K562 (cell line): ENCODE data around the gene IRF4. TPM values are rescaled to one million over a fixed set of nuclear protein-coding genes. Genes with fewer than 3 reads are reported as not detected.
A peak's percentile ranks its signal among the peaks of the same experiment; 100 is the strongest.

Source experiments
- ATAC-seq: fragments of 200-7000 bp; cut with Tn5 transposase; 3 replicates; pipeline ENCODE4 v1.9.1; 2020; ENCODE audit warnings: moderate library complexity
- BruUV-seq: library from RNA; stranded (reverse); fragments of 400-500 nt; replicated peaks from 2 replicates; lab custom pipeline; 2021; lab: Mats Ljungman, UMichigan
- CTCF ChIA-PET: fragments of 300-600 bp; formaldehyde crosslinking; extraction: SDS; loops from one replicate; lab custom pipeline; 2021; ENCODE audit warnings: low intra/inter-chr PET ratio; lab: Yijun Ruan, JAX
- POLR2A ChIA-PET: fragments of 300-600, 350-650 bp; sonication (Branson Sonifier 250); formaldehyde crosslinking; extraction: SDS; loops from one replicate; lab custom pipeline; 2021; ENCODE audit warnings: antibody characterized with exemption, inconsistent platforms; lab: Yijun Ruan, JAX
- DNase-seq, 4 experiments: peaks; one replicate each; pipeline versions ENCODE4 v3.0.0 to v3.0.0-alpha.2; 2011 to 2018; ENCODE audit warnings: low spot score in 3 of 4, mixed read lengths in 3 of 4; ENCODE audit errors: extremely low read depth in 1 of 4
- FAIRE-seq: peaks from 2 replicates; lab custom pipeline; 2011; peaks lifted over from hg19 to GRCh38; lab: Jason Lieb, UNC
- H2AFZ ChIP-seq: 2 replicates; pipeline ENCODE4 v1.6.0; 2011; ENCODE audit warnings: low read depth, low read length, control low read depth, inconsistent platforms
- H3K27ac ChIP-seq: fragments of 200-600 bp; 3 replicates; pipeline ENCODE4 v1.8.0; 2011; ENCODE audit warnings: low read depth, mild to moderate bottlenecking, control low read depth, inconsistent platforms, low read length, moderate library complexity, mixed read lengths; ENCODE audit errors: extremely low read depth
- H3K27me3 ChIP-seq, 2 experiments: fragments of 300-600 bp in 1 of 2; 2 replicates in 1 of 2; 3 replicates in 1 of 2; pipeline versions ENCODE4 v1.6.0 to v1.8.0; 2011; ENCODE audit warnings: inconsistent platforms in 2 of 2, low read length in 2 of 2, mild to moderate bottlenecking in 1 of 2, mixed read lengths in 1 of 2, moderate library complexity in 1 of 2; ENCODE audit not compliant: control insufficient read depth in 2 of 2, insufficient read depth in 2 of 2
- H3K36me3 ChIP-seq: fragments of 300-600 bp; 3 replicates; pipeline ENCODE4 v1.8.0; 2011; ENCODE audit warnings: mild to moderate bottlenecking, low read length, inconsistent platforms; ENCODE audit not compliant: control insufficient read depth, insufficient read depth
- H3K4me1 ChIP-seq, 2 experiments: fragments of 200-600 bp in 1 of 2; replicated peaks in 1 of 2; 2 replicates in 1 of 2; 3 replicates in 1 of 2; pipeline versions ENCODE4 v1.5.1 to v1.8.0; 2011; ENCODE audit warnings: inconsistent platforms in 2 of 2, low read length in 2 of 2, mild to moderate bottlenecking in 1 of 2, mixed read lengths in 1 of 2, moderate library complexity in 1 of 2; ENCODE audit not compliant: control insufficient read depth in 2 of 2, insufficient read depth in 2 of 2
- H3K4me2 ChIP-seq: 2 replicates; pipeline ENCODE4 v1.6.1; 2011; ENCODE audit warnings: low read length, control low read depth, inconsistent platforms, mixed read lengths; ENCODE audit not compliant: insufficient read depth
- H3K4me3 ChIP-seq: fragments of 200-600 bp; sonication (generic), shearing (Covaris generic); 2 replicates; pipeline ENCODE4 v1.5.1; 2016; ENCODE audit warnings: control low read depth, inconsistent platforms
- H3K79me2 ChIP-seq: fragments of 200-600 bp; 3 replicates; pipeline ENCODE4 v1.8.0; 2011; ENCODE audit warnings: low read length, inconsistent platforms; ENCODE audit not compliant: control insufficient read depth, insufficient read depth
- H3K9ac ChIP-seq, 2 experiments: 2 replicates each; pipeline versions ENCODE4 v1.6.0 to v1.6.1; 2011; ENCODE audit warnings: low read depth in 2 of 2, low read length in 2 of 2, control low read depth in 1 of 2, inconsistent platforms in 1 of 2, mild to moderate bottlenecking in 1 of 2, mixed read lengths in 1 of 2; ENCODE audit not compliant: insufficient read depth in 1 of 2
- H3K9me1 ChIP-seq: one replicate; pipeline ENCODE4 v1.6.0; 2011; ENCODE audit warnings: inconsistent platforms, mild to moderate bottlenecking, low read length, moderate library complexity; ENCODE audit not compliant: control insufficient read depth, insufficient read depth
- H3K9me3 ChIP-seq: replicated peaks from 2 replicates; pipeline ENCODE4 v1.5.1; 2011; ENCODE audit warnings: low read depth, low read length, inconsistent platforms; ENCODE audit not compliant: control insufficient read depth, insufficient read depth
- H4K20me1 ChIP-seq: replicated peaks from 2 replicates; pipeline ENCODE4 v1.6.1; 2011; ENCODE audit warnings: low read length, inconsistent platforms, mixed read lengths; ENCODE audit not compliant: control insufficient read depth, insufficient read depth
- COPS2 ChIP-seq: fragments of 450-650 bp; conservative IDR thresholded peaks from 2 replicates; pipeline ENCODE4 v1.6.1; 2016; ENCODE audit warnings: mild to moderate bottlenecking, moderate library complexity
- GTF2E2 ChIP-seq: fragments of 200-800 bp; sonication (Bioruptor generic); IDR thresholded peaks from 2 replicates; pipeline ENCODE4 v1.6.1; 2016; ENCODE audit warnings: missing genetic modification characterization, missing compliant biosample characterization
- HCFC1 ChIP-seq: IDR thresholded peaks from 2 replicates; pipeline ENCODE4 v1.6.1; 2012; ENCODE audit warnings: low read depth, low read length, improper control_type of control experiment
- PCBP1 ChIP-seq: fragments of 200-400 bp; formaldehyde crosslinking; IDR thresholded peaks from 2 replicates; pipeline ENCODE4 v1.6.1; 2018; ENCODE audit warnings: mild to moderate bottlenecking, low read depth, low read length; ENCODE audit not compliant: poor library complexity, severe bottlenecking
- XRCC4 ChIP-seq: IDR thresholded peaks from one replicate; pipeline ENCODE4 v1.6.1; 2011; ENCODE audit not compliant: insufficient read depth, insufficient read length; ENCODE audit errors: extremely low read depth
- WGBS: fragments of 100-300 bp; shearing (Covaris generic); methylation state at CpG from one replicate; pipeline ENCODE4 v1.1.6; 2016; ENCODE audit warnings: low coverage, mixed read lengths; ENCODE audit not compliant: insufficient coverage; ENCODE audit errors: missing lambda C conversion rate; 5-methylcytosine and 5-hydroxymethylcytosine counted together
- in situ Hi-C: fragments of 300-500 bp; cut with MboI; formaldehyde crosslinking; loops from 4 replicates; pipeline ENCODE4 v1.15.0; 2018; ENCODE audit warnings: inconsistent platforms, mixed read lengths
- intact Hi-C: fragments of 100-400 bp; cut with micrococcal nuclease; formaldehyde crosslinking; loops from 2 replicates; pipeline ENCODE4 v1.14.2; 2022
- polyA plus RNA-seq, 8 experiments: library from polyadenylated mRNA; depleted of rRNA in 4 of 8; stranded (reverse) in 5 of 8; unstranded in 3 of 8; fragments of >200 nt; fragmentation: Nextera tagmentation in 2 of 8; fragmentation: Illumina TruSeq in 1 of 8; extraction: Ambion mirVana in 2 of 8; extraction: Trizol in 1 of 8; gene quantifications; 2 replicates each; pipeline versions ENCODE4 v1.2.1 to v1.2.3, GENCODE V29; 2011 to 2014; ENCODE audit warnings: inconsistent platforms in 1 of 8, missing spikeins in 1 of 8
- total RNA-seq, 7 experiments: library from RNA; depleted of rRNA in 6 of 7; stranded (reverse); fragments of >200 nt in 6 of 7; fragmentation: Illumina TruSeq in 2 of 7; extraction: Trizol in 2 of 7; gene quantifications; 2 replicates each; pipeline versions ENCODE4 v1.2.1 to v1.2.3, GENCODE V29; 2011 to 2021; ENCODE audit warnings: low replicate concordance in 1 of 7
- TF ChIP-seq, protein P1 (sequence below): fragments of 250-450 bp; sonication (Bioruptor Pico); IDR thresholded peaks from 2 replicates; pipeline ENCODE4 v1.5.0; 2021
- TF ChIP-seq, protein P2 (sequence below), 3 experiments: IDR thresholded peaks in 2 of 3; conservative IDR thresholded peaks in 1 of 3; 2 replicates each; pipeline ENCODE4 v1.5.1; 2011 to 2012; ENCODE audit warnings: low read length in 3 of 3, mild to moderate bottlenecking in 3 of 3, control low read depth in 2 of 3, improper control_type of control experiment in 1 of 3, inconsistent platforms in 1 of 3, low read depth in 1 of 3, mixed read lengths in 1 of 3, moderate library complexity in 1 of 3; ENCODE audit not compliant: insufficient read depth in 2 of 3

Gene IRF4
- total and polyA plus RNA-seq, 9 of the 15 experiments (the other 6 are each of a cell fraction or from before 2014, with no cell fraction given) = 0.05 to 0.33 (median 0.09) TPM; not detected in 6

DNA sequence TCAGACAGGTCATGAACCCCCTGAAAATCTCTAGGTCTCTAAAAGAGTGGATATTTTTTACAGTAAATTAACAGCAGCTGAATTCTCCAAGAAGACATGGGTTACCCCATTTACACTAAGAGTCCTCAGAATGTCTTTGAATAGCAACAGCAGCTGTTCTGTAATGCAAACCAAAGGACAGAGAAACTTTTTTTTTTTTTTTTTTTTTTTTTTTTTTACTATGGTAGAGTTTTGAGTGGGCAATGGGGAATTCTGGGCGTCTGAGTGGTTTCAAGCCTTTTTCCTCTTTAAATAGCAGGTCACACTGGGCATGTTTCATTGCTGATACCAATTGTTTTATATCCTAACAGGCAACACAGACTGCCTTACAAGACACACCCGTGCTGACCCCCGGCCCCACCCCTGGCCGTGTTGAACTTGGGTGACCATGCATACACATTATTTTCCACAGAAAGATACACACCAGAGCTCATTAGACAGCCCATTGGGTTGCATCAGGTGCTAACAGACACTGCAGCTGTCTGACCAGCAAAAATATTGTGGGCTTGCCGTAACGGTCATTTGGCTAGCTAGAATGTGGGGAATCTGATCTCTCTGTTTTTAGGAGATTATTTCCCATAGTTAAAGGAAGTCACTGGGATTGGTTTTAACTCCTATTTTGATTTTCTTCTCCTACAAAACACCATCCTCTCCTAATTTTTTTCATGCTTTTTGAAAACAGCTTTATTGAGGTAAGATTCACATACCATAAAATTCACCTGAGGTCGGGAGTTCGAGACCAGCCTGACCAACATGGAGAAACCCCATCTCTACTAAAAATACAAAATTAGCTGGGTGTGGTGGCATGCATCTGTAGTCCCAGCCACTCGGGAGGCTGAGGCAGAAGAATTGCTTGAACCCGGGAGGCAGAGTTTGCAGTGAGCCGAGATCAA is 26.7 kb upstream of the IRF4 start (continued):
- TF ChIP-seq, protein P1, sequence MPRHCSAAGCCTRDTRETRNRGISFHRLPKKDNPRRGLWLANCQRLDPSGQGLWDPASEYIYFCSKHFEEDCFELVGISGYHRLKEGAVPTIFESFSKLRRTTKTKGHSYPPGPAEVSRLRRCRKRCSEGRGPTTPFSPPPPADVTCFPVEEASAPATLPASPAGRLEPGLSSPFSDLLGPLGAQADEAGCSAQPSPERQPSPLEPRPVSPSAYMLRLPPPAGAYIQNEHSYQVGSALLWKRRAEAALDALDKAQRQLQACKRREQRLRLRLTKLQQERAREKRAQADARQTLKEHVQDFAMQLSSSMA (CRISPR knock-in tag) = no peak
- TF ChIP-seq HCFC1 = no peak
- no peak for TF ChIP-seq COPS2
- no peak for TF ChIP-seq GTF2E2 (tag)
- TF ChIP-seq PCBP1 = no peak

DNA sequence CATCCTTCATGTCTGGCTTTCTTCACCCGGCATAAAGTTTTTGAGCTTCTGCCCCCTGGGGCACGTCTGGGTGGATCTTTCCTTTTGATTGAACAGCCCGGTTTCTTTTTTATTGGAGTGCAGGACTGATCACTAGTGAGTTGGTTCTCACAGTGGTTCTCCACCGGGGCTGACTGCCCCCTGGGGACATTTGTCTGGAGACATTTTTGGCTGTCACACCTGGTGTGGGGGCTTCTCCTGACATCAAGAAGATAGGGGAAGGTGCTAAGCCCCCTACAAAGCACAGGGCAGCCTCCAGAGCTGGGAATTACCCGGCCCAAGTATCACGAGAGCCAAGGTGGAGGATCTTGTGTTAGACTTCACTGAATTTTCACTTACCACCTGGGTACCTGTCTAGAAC is 25.7 kb upstream of the IRF4 start:
- ChIA-PET CTCF (interaction anchor here (1.1 kb wide), 1 partner anchor 111 kb away, joined by 4 read pairs; no protein-coding TSS in a partner anchor), POLR2A (interaction anchor here (1.1 kb wide), 1 partner anchor 10 kb away, joined by 4 read pairs; no protein-coding TSS in a partner anchor)
- Histone ChIP-seq H3K4me2 (no peak overlapping the region), H3K4me3 (no peak overlapping the region), H3K36me3 (no peaks in the 10 kb centered on the region), H3K9ac (no peak overlapping the region), H2AFZ (no peak overlapping the region), H3K9me3 (no peaks in the 10 kb centered on the region), H3K27me3 (peaks cover 69 to 93% of the 10 kb centered on the region in 2 experiments), H3K4me1 (no peaks in the 10 kb centered on the region), H3K27ac (no peak overlapping the region), H3K9me1 (no peaks in the 10 kb centered on the region), H4K20me1 (no peaks in the 10 kb centered on the region; the same call in 1 of the 2 replicates), H3K79me2 (no peaks in the 10 kb centered on the region)
- TF ChIP-seq, protein P2, sequence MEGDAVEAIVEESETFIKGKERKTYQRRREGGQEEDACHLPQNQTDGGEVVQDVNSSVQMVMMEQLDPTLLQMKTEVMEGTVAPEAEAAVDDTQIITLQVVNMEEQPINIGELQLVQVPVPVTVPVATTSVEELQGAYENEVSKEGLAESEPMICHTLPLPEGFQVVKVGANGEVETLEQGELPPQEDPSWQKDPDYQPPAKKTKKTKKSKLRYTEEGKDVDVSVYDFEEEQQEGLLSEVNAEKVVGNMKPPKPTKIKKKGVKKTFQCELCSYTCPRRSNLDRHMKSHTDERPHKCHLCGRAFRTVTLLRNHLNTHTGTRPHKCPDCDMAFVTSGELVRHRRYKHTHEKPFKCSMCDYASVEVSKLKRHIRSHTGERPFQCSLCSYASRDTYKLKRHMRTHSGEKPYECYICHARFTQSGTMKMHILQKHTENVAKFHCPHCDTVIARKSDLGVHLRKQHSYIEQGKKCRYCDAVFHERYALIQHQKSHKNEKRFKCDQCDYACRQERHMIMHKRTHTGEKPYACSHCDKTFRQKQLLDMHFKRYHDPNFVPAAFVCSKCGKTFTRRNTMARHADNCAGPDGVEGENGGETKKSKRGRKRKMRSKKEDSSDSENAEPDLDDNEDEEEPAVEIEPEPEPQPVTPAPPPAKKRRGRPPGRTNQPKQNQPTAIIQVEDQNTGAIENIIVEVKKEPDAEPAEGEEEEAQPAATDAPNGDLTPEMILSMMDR (IDR thresholded peaks at IDR 0.05 in 2 of 3, conservative IDR thresholded peaks at IDR 0.05 in 1 of 3; ENCODE audit: insufficient read depth in 2 of 3, low read depth in 1 of 3, low read length in 3 of 3) = peak in 1 of 3 experiments; percentile 5; a peak in 1 of 6 replicates
- no peak for TF ChIP-seq XRCC4
- intact Hi-C loops = no loop called here
- FAIRE-seq = no peak
- 1% methylated on average over 6 of the region's 6 CpGs for WGBS
- ATAC-seq = no peak
- in situ Hi-C loops = no loop called here
- BruUV-seq = no TSS peak
- DNase-seq = no peak
